Measurements from ENCODE around the gene TRIM6. TPM values are rescaled to one million over a fixed set of nuclear protein-coding genes. Genes with fewer than 3 reads are reported as not detected.
"Not testable (repeated sequence)": the region's sequence is repeated elsewhere in the genome, so short reads cannot be mapped to it uniquely, and the experiment has no call there.

The TRIM6 gene
- total RNA-seq, 3 donors from 2014 or later: 0.43 to 4.6 (median 0.92) TPM

GRCh38 chr11:5592615-5593014 lies 3.8 kb upstream of the TRIM6 start:
- TF ChIP-seq CTCF (IDR thresholded peaks at IDR 0.05): no peak
- Histone ChIP-seq H3K4me1 (ENCODE audit: low read depth) (no peaks in the 10 kb centered on the region), H3K9me3 (no peaks in the 10 kb centered on the region), H3K4me3 (no peak overlapping the region), H3K36me3 (ENCODE audit: low read depth) (no peaks in the 10 kb centered on the region)
- intact Hi-C loops (cut with DNase I, micrococcal nuclease): no loop called here
- DNase-seq: no peak
- no peak for ATAC-seq

DNA sequence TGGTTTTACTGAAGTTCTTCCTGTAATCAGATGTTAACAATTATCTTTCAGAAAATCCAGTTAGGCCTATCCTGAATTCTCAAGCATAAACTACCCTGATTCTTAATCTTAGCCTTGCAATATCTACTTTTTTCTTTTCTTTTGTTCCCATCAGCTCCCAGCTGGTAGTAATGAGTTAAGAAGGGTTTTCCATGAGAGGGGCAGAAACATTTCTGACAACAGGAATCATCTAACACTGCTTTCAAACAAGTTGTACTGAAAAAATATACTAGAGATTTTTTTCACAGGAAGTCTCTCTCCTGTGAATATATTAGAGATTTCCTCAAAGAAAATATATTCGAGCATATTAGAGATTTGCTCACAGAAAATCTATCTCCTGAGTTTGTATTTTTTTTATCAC lies 3.3 kb upstream of the TRIM6 start:
- ATAC-seq (no peak), DNase-seq (no peak)
- TF ChIP-seq CTCF (IDR thresholded peaks at IDR 0.05): no peak
- Histone ChIP-seq H3K4me3 (no peak overlapping the region), H3K9me3 (no peaks in the 10 kb centered on the region), H3K4me1 (ENCODE audit: low read depth) (no peaks in the 10 kb centered on the region), H3K36me3 (ENCODE audit: low read depth) (no peaks in the 10 kb centered on the region)
- intact Hi-C loops (cut with DNase I, micrococcal nuclease): no loop called here

GRCh38 chr11:5597953-5598352 lies 1.5 kb downstream of the TRIM6 start:
- no peaks in the 10 kb centered on the region for H3K4me1 ChIP-seq (ENCODE audit: low read depth)
- ATAC-seq (no peak), DNase-seq (no peak)
- H3K9me3 ChIP-seq: no peaks in the 10 kb centered on the region
- no peak for TF ChIP-seq CTCF (IDR thresholded peaks at IDR 0.05)
- no peak overlapping the region for H3K4me3 ChIP-seq
- H3K36me3 ChIP-seq (ENCODE audit: low read depth): no peaks in the 10 kb centered on the region
- intact Hi-C loops (cut with DNase I, micrococcal nuclease): no loop called here

GRCh38 chr11:5600374-5600851 lies 4.0 kb downstream of the TRIM6 start:
- Histone ChIP-seq H3K4me1 (ENCODE audit: low read depth) (no peaks in the 10 kb centered on the region), H3K4me3 (no peak overlapping the region), H3K36me3 (ENCODE audit: low read depth) (no peaks in the 10 kb centered on the region), H3K9me3 (no peaks in the 10 kb centered on the region)
- ATAC-seq (peak; percentile 88), DNase-seq (peak; percentile 55 to 79 (median 57))
- peak; percentile 69 for TF ChIP-seq CTCF (IDR thresholded peaks at IDR 0.05)
- intact Hi-C loops (cut with DNase I, micrococcal nuclease): no loop called here

DNA sequence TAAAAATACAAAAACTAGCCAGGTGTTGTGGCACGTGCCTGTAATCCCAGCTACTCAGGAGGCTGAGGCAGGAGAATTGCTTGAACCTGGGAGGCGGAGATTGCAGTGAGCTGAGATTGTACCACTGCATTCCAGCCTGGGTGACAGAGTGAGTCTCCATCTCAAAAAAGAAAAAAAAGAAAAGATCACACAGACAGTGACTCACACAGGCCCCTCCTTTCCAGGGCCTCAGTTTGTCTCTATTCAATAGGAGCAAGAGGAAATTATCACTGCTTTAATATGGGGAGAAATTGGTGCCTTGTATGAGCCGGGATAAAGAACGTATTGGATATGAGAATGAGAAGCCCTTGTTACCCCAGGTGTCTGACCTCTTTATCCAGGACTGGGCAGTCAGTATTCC lies 6.4 kb downstream of the TRIM6 start:
- ATAC-seq; H3K4me3 ChIP-seq; H3K36me3 ChIP-seq (ENCODE audit: low read depth); intact Hi-C loops (cut with DNase I, micrococcal nuclease); DNase-seq; H3K9me3 ChIP-seq; H3K4me1 ChIP-seq (ENCODE audit: low read depth): not testable (repeated sequence)

DNA sequence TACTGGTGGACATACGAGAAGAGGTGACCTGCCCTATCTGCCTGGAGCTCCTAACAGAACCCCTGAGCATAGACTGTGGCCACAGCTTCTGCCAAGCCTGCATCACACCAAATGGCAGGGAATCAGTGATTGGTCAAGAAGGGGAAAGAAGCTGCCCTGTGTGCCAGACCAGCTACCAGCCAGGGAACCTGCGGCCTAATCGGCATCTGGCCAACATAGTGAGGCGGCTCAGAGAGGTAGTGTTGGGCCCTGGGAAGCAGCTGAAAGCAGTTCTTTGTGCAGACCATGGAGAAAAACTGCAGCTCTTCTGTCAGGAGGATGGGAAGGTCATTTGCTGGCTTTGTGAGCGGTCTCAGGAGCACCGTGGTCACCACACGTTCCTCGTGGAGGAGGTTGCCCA lies 6.9 kb downstream of the TRIM6 start:
- Histone ChIP-seq H3K36me3 (ENCODE audit: low read depth) (no peaks in the 10 kb centered on the region), H3K4me1 (ENCODE audit: low read depth) (no peaks in the 10 kb centered on the region), H3K4me3 (no peak overlapping the region), H3K9me3 (no peaks in the 10 kb centered on the region)
- no peak for DNase-seq
- ATAC-seq: no peak
- intact Hi-C loops (cut with DNase I, micrococcal nuclease): no loop called here
- TF ChIP-seq CTCF (IDR thresholded peaks at IDR 0.05): no peak

Data from mucosa of descending colon (tissue), 3 donors.